Cardiac fibroblast (primary cell): Measurements from ENCODE around the gene PPP4R3A.

Experiments
- DNase-seq, 2 donors: peaks; one replicate each; pipeline versions ENCODE4 v3.0.0 to v3.0.0-alpha.2; 2010; ENCODE audit warnings: low read depth in 2 of 2
- H3K4me3 ChIP-seq, 2 donors: replicated peaks in 1 of 2; 1 replicate in 1 of 2; 2 replicates in 1 of 2; pipeline ENCODE4 v1.5.1; 2011; ENCODE audit warnings: low read depth in 2 of 2, low read length in 2 of 2, mild to moderate bottlenecking in 2 of 2, moderate library complexity in 1 of 2
- TF ChIP-seq, protein P1 (sequence below): IDR thresholded peaks from one replicate; pipeline ENCODE4 v1.5.1; 2011; ENCODE audit warnings: low read depth, mild to moderate bottlenecking, low read length, inconsistent platforms

Gene PPP4R3A

DNA sequence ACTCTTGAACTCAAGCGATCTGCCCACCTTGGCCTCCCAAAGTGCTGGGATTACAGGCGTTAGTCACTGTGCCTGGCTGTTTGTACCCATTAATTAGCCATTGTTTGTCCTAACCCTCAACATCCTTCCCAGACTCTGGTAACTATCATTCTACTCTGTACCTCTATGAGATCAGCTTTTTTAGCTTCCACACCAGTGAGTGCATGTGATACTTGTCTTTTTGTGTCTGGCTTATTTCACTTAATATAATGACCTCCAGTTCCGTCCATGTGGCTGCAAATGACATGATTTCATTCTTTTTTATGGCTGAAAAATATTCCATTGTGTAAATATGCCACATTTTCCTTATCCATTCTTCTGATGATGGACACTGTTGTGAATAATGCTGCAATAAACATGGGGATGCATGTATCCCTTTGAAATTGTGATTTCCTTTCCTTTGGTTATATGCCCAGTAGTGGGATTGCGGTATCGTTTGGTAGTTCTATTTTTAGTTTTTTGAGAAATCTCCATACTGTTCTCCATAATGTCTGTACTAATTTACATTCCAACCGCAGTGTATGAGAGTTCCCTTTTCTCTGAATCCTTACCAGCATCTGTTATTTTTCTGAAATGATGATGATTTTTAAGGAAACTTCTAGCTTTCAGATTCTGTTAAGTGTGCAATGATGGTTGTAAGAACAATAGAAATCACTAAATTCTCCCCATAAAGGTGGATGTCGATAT lies 6.7 kb upstream of the PPP4R3A start:
- TF ChIP-seq, protein P1, sequence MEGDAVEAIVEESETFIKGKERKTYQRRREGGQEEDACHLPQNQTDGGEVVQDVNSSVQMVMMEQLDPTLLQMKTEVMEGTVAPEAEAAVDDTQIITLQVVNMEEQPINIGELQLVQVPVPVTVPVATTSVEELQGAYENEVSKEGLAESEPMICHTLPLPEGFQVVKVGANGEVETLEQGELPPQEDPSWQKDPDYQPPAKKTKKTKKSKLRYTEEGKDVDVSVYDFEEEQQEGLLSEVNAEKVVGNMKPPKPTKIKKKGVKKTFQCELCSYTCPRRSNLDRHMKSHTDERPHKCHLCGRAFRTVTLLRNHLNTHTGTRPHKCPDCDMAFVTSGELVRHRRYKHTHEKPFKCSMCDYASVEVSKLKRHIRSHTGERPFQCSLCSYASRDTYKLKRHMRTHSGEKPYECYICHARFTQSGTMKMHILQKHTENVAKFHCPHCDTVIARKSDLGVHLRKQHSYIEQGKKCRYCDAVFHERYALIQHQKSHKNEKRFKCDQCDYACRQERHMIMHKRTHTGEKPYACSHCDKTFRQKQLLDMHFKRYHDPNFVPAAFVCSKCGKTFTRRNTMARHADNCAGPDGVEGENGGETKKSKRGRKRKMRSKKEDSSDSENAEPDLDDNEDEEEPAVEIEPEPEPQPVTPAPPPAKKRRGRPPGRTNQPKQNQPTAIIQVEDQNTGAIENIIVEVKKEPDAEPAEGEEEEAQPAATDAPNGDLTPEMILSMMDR, result no peak
- no peak for DNase-seq
- no peak overlapping the region for H3K4me3 ChIP-seq

DNA sequence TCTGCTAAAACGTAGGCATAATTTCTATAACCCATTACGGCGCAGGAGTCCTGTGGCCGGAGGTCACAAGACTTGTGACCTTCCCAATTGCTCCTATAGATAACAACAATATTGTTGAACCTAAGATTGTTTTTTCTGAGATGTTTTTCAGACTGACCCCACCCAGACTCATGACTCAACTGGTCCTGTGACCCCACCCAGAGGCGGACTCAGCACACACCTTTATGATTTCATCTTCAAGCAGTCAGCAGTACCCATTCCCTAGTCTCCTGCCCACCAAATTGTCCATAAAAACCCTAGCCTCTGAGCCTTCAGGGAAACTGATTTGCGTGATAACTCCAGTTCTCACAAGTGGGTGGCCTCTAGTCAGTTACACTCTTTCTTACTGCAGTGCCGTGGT lies 5.9 kb upstream of the PPP4R3A start:
- H3K4me3 ChIP-seq, result no peak overlapping the region

DNA sequence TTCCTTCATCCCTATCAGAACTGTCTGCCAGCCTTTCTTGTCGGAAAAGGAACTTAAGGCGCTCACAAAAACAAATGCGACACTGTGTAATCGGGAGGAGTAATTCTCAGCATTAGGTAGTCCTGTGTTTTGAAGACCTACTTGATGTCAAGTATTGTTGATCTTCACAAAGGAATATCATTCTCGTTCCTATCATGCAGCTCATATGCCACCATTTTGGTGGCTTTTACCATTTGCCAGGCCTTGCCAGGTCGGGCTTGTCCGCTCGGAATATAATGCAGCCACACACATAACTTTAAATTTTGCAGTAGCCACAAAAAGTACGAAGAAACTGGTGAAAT lies 903 bp upstream of the PPP4R3A start:
- H3K4me3 ChIP-seq, result peak overlapping the region; percentile 92 to 95
- DNase-seq, result no peak
- TF ChIP-seq, protein P1, result no peak

More for the DNA sequence above, 5.9 kb upstream of the PPP4R3A start:
- DNase-seq, result no peak
- TF ChIP-seq, protein P1, result no peak

DNA sequence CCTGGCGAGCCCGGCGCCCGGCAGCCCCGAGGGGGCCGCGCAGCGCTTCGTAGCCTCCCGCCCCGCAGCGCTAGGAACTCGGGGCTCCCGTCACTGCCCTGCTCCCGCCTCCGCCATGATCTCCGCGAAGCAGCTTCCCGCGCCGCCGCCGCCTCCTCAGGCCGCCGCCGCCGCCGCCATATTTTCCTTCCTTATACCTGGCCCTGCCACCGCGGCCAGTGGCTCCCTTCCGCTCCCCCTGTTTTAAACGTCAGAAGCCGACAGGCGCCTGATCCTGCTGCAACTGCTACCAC lies 286 bp downstream of the PPP4R3A start:
- peak overlapping the region; percentile 92 to 95 for H3K4me3 ChIP-seq
- TF ChIP-seq, protein P1, result no peak
- no peak for DNase-seq

DNA sequence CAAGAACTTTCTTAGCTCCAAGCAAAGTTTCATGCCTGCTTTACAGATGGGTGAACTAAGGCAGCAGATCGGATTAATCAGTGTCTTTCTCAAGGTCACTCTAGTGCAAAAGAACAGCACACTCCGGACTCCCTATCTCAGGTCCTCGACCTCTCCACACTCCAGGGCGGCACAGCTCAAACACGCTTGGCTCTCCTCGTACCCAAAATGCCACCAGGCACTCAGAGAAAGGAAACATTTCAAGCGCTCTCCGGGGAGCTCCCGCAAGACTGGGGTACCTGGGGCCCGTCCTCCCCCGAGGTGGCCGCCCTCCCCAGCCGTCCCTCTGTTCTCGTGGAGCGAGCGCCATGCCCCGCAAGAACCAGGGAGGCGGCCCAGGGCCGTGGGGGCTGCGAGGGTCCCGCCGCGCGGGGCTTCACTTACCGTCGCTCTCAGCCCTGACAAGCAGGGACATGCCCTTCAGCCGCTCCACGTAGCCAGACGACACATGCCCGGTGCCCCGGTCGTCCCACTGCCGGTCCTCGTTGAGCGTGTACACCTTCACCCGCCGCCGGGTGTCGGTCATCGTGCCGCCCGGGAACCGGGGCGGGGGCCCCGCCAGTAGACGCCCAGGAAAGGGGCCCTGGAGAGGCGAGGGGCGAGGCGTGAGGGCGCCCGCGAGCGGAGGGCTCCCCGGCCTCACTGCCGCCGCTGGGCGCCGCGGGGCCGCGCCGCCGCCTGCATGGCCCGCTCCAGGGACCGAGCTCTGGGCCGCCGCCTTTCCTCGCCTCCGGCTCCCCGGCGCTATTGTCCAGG lies 830 bp downstream of the PPP4R3A start:
- peak; percentile 18 to 20 for DNase-seq
- TF ChIP-seq, protein P1, result no peak
- H3K4me3 ChIP-seq, result peak overlapping the region; percentile 92 to 95

DNA sequence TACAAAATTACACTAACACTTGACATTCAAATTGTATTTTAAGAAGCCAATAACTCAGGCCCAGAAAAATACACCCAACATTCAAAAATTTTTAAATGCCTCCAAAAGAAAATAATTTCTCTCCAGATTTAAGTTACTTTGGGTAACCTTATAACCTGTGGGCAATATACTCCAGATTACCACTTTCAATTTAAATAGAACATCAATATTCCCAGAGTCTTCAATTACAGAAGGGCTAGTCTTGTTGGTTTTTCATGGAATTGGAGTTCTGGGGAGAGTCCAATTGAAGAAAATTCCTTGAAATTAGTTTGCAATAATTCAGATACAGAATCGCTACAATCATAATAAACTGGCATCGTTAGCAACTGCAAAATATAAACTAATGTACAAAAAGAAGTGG lies 2.0 kb downstream of the PPP4R3A start:
- H3K4me3 ChIP-seq, result peak overlapping the region; percentile 92 to 95
- DNase-seq, result no peak
- TF ChIP-seq, protein P1, result no peak

DNA sequence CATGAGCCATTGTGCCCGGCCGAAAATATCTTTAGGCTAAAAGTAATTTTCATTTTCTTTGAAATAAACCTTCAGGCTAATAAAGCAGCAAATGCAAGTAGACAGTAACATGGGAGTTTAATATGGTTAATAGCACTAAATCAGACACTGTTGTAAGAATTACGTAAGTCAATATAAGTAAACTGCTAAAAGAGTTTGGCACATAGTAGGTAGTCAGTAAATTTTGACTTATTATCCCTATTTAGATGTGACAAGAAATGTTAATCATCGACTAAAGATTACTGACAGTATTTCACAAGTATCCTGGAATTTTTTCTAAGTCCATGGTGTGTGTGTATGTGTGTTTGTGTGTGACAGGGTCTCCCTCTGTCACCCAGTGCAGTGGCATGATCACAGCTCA lies 3.9 kb downstream of the PPP4R3A start:
- no peak for DNase-seq
- H3K4me3 ChIP-seq, result no peak overlapping the region
- TF ChIP-seq, protein P1, result no peak
